ENCODE measurements around the gene PPM1B. TPM values are rescaled to one million over a fixed set of nuclear protein-coding genes. Genes with fewer than 3 reads are reported as not detected.
"Not testable (repeated sequence)": the region's sequence is repeated elsewhere in the genome, so short reads cannot be mapped to it uniquely, and the experiment has no call there.

Gene PPM1B
- total RNA-seq, 1 donor from 2014 or later, result 36.2 TPM

DNA sequence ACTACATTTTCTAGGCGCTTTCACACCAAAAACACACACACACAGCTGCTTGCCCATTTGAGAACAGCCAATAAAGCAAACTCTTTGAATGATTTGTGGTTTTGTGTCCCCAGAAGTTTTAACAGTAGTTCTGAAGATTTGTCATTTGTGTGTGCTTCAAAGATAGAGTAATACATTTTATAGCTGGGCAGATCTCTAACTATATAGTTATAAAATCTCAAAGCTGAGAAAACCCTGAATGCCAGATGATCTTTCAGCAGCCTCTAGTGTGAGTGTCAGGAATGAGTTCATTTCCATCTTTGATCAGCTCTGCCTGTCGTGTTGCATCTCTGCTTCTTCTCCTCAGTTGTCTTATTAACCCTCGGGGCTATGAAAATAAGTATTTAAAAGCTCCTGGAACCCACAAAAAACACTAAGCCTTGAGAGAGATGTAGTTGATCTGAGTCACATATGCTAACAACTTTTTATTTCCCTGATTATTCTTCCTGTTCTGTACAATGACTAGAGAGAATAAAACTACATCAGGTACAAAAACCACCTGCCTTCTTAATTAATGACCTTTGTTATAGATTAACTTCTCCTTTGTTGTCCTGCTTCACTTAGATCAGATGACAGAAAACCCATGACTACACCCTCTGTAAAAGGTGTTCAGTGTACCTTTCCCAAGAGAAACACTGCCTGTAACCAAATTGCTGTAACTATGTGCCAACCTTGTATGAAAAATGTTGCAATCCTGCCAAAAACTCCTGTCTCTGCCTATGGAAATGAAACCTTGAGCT is 76.6 kb downstream of the PPM1B start:
- Mint-ChIP-seq H3K27ac (ENCODE audit: unreplicated experiment) (no peak overlapping the region), H3K36me3 (ENCODE audit: unreplicated experiment) (no peaks in the 10 kb centered on the region), H3K4me3 (ENCODE audit: unreplicated experiment) (no peak overlapping the region), H3K9me3 (ENCODE audit: unreplicated experiment) (no peaks in the 10 kb centered on the region), H3K4me1 (ENCODE audit: unreplicated experiment) (peaks cover 13% of the 10 kb centered on the region), H3K27me3 (ENCODE audit: unreplicated experiment) (no peaks in the 10 kb centered on the region)
- TF ChIP-seq, protein P1, sequence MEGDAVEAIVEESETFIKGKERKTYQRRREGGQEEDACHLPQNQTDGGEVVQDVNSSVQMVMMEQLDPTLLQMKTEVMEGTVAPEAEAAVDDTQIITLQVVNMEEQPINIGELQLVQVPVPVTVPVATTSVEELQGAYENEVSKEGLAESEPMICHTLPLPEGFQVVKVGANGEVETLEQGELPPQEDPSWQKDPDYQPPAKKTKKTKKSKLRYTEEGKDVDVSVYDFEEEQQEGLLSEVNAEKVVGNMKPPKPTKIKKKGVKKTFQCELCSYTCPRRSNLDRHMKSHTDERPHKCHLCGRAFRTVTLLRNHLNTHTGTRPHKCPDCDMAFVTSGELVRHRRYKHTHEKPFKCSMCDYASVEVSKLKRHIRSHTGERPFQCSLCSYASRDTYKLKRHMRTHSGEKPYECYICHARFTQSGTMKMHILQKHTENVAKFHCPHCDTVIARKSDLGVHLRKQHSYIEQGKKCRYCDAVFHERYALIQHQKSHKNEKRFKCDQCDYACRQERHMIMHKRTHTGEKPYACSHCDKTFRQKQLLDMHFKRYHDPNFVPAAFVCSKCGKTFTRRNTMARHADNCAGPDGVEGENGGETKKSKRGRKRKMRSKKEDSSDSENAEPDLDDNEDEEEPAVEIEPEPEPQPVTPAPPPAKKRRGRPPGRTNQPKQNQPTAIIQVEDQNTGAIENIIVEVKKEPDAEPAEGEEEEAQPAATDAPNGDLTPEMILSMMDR (IDR thresholded peaks at IDR 0.05), result no peak
- DNase-seq (ENCODE audit: extremely low spot score, unreplicated experiment), result no peak

DNA sequence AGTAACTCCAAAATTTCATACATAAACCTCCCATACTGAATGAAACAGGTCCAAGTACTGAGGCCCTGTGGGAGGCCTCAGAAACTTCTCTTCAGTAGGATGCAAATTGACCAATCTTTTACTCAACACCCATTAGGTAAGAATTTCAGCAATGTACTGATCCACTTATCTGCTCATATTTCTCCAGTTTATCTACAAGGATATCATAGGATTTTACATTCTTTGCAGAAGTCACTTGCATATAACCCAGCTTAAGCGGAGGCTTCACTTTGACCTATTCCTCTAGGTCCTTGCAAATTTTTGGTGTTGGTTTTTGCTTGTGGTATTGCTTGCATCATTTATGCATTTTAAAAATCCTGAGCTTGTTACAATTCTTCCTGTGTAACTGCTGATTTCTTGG is 77.8 kb downstream of the PPM1B start:
- Mint-ChIP-seq H3K4me3 (ENCODE audit: unreplicated experiment) (no peak overlapping the region), H3K36me3 (ENCODE audit: unreplicated experiment) (no peaks in the 10 kb centered on the region), H3K27ac (ENCODE audit: unreplicated experiment) (no peak overlapping the region), H3K9me3 (ENCODE audit: unreplicated experiment) (peaks cover 3% of the 10 kb centered on the region), H3K27me3 (ENCODE audit: unreplicated experiment) (no peaks in the 10 kb centered on the region), H3K4me1 (ENCODE audit: unreplicated experiment) (peaks cover 13% of the 10 kb centered on the region)
- TF ChIP-seq, protein P1 (IDR thresholded peaks at IDR 0.05), result no peak
- no peak for DNase-seq (ENCODE audit: extremely low spot score, unreplicated experiment)

DNA sequence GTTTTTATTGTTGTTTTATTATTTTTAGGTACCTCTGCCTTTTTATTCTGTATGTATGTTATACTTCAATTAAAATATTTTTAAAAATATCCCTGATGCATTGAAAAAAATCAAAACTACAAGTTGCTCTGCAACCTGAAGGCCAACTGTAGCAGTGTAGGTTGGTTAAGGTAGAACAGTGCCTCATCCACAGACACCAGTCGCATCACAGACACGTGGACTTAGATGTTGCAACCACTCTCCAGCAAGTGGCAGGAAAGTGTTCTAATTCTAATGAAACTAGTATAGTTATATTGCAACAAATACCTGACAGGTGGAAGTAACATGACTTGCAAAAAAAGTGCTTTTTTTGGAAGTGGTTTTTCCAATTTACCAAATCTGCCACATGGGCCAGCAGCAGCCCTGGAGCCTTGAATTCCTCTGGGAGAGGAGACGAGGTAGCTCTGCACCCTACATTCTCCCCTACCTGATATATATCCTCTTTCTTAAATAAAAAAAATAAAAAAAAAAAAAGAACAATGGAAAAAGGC is 78.2 kb downstream of the PPM1B start:
- peaks cover 13% of the 10 kb centered on the region for H3K4me1 Mint-ChIP-seq (ENCODE audit: unreplicated experiment)
- no peak overlapping the region for H3K27ac Mint-ChIP-seq (ENCODE audit: unreplicated experiment)
- no peaks in the 10 kb centered on the region for H3K36me3 Mint-ChIP-seq (ENCODE audit: unreplicated experiment)
- no peaks in the 10 kb centered on the region for H3K27me3 Mint-ChIP-seq (ENCODE audit: unreplicated experiment)
- peaks cover 6% of the 10 kb centered on the region for H3K9me3 Mint-ChIP-seq (ENCODE audit: unreplicated experiment)
- TF ChIP-seq, protein P1 (IDR thresholded peaks at IDR 0.05), result no peak
- DNase-seq (ENCODE audit: extremely low spot score, unreplicated experiment), result no peak
- H3K4me3 Mint-ChIP-seq (ENCODE audit: unreplicated experiment), result no peak overlapping the region

DNA sequence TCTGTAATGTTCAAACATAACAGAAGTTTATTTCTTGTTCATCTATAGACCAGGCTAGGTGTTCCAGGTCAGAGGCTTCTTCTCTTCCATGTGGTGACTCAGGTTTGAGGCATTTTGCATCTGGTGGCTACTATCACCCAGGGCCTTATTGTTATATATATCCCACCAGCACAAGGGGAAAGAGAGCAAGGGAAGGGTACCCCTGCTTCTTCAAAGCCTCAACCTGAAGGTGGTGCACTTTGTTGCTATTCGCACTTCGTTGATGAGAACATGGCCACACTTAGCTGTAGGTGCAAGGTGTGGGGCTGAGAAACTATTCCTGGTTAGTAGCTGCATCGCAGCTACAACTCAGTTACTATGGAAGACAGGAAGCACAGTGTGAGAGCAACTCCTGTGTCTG is 79.2 kb downstream of the PPM1B start:
- H3K27ac Mint-ChIP-seq (ENCODE audit: unreplicated experiment), result no peak overlapping the region
- H3K4me1 Mint-ChIP-seq (ENCODE audit: unreplicated experiment), result peaks cover 13% of the 10 kb centered on the region
- DNase-seq (ENCODE audit: extremely low spot score, unreplicated experiment), result no peak
- no peak overlapping the region for H3K4me3 Mint-ChIP-seq (ENCODE audit: unreplicated experiment)
- peaks cover 6% of the 10 kb centered on the region for H3K36me3 Mint-ChIP-seq (ENCODE audit: unreplicated experiment)
- TF ChIP-seq, protein P1 (IDR thresholded peaks at IDR 0.05), result peak; percentile 8
- H3K9me3 Mint-ChIP-seq (ENCODE audit: unreplicated experiment), result peaks cover 13% of the 10 kb centered on the region
- no peaks in the 10 kb centered on the region for H3K27me3 Mint-ChIP-seq (ENCODE audit: unreplicated experiment)

DNA sequence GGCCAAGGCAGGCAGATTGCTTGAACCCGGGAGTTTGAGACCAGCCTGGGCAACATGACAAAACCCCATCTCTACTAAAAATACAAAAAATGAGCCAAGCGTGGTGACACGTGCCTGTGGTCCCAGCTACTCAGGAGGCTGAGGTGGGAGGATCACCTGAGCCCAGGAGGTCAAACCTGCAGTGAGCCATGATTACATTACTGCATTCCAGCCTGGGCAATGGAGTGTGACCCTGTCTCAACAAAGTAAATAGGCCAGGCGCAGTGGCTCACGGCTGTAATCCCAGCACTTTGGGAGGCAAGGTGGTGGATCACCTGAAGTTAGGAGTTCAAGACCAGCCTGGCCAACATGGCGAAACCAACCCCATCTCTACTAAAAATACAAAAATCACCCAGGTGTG is 80.6 kb downstream of the PPM1B start:
- not testable (repeated sequence) for H3K27ac Mint-ChIP-seq (ENCODE audit: unreplicated experiment); H3K4me3 Mint-ChIP-seq (ENCODE audit: unreplicated experiment); DNase-seq (ENCODE audit: extremely low spot score, unreplicated experiment); H3K27me3 Mint-ChIP-seq (ENCODE audit: unreplicated experiment); H3K4me1 Mint-ChIP-seq (ENCODE audit: unreplicated experiment)
- peaks cover 22% of the 10 kb centered on the region for H3K9me3 Mint-ChIP-seq (ENCODE audit: unreplicated experiment)
- peaks cover 10% of the 10 kb centered on the region for H3K36me3 Mint-ChIP-seq (ENCODE audit: unreplicated experiment)

Data from osteocyte (in vitro differentiated cells).